ENCODE measurements around the gene LAGE3. TPM values are rescaled to one million over a fixed set of nuclear protein-coding genes. Genes with fewer than 3 reads are reported as not detected.

Gene LAGE3
- total RNA-seq, 1 donor from 2014 or later, result 72.2 TPM

GRCh38 chrX:154458954-154459778, 19.9 kb downstream of the LAGE3 start:
- peak; percentile 49 for DNase-seq (ENCODE audit: low read depth)

- peak; percentile 31 for DNase-seq (ENCODE audit: low read depth)
Observed at GRCh38 chrX:154458116-154458953, 20.7 kb downstream of the LAGE3 start, which contains the start of gene PLXNA3. PLXNA3 (plus strand) TSS chrX:154458281; CDS start chrX:154460184, 1,903 bp downstream.

- DNase-seq (ENCODE audit: low read depth), result peak; percentile 18
Observed at GRCh38 chrX:154457491-154458115, 21.5 kb downstream of the LAGE3 start.

- no peak for DNase-seq (ENCODE audit: low read depth)
Observed at GRCh38 chrX:154452823-154453222, 26.3 kb downstream of the LAGE3 start.

GRCh38 chrX:154450312-154450711, 28.8 kb downstream of the LAGE3 start:
- DNase-seq (ENCODE audit: low read depth), result no peak

GRCh38 chrX:154449618-154450017, 29.5 kb downstream of the LAGE3 start:
- DNase-seq (ENCODE audit: low read depth), result no peak

GRCh38 chrX:154448484-154448883, 30.6 kb downstream of the LAGE3 start:
- no peak for DNase-seq (ENCODE audit: low read depth)

- no peak for DNase-seq (ENCODE audit: low read depth)
Observed at GRCh38 chrX:154446430-154446829, 32.7 kb downstream of the LAGE3 start.

- DNase-seq (ENCODE audit: low read depth), result no peak
Observed at GRCh38 chrX:154445776-154446175, 33.3 kb downstream of the LAGE3 start.

- no peak for DNase-seq (ENCODE audit: low read depth)
Observed at GRCh38 chrX:154444755-154445246, 34.3 kb downstream of the LAGE3 start.

- DNase-seq (ENCODE audit: low read depth), result peak; percentile 68
Observed at GRCh38 chrX:154443992-154444754, 34.9 kb downstream of the LAGE3 start, which contains the start of gene FAM50A. FAM50A (plus strand) TSS chrX:154444141; CDS start chrX:154444236, 95 bp downstream.

GRCh38 chrX:154443479-154443910, 35.6 kb downstream of the LAGE3 start:
- no peak for DNase-seq (ENCODE audit: low read depth)

GRCh38 chrX:154441984-154442707, 36.9 kb downstream of the LAGE3 start:
- no peak for DNase-seq (ENCODE audit: low read depth)

GRCh38 chrX:154441564-154441963, 37.5 kb downstream of the LAGE3 start:
- DNase-seq (ENCODE audit: low read depth), result no peak

GRCh38 chrX:154440623-154441357, 38.3 kb downstream of the LAGE3 start:
- no peak for DNase-seq (ENCODE audit: low read depth)

- no peak for DNase-seq (ENCODE audit: low read depth)
Observed at GRCh38 chrX:154439841-154440240, 39.2 kb downstream of the LAGE3 start.

- DNase-seq (ENCODE audit: low read depth), result no peak
Observed at GRCh38 chrX:154437971-154438893, 40.8 kb downstream of the LAGE3 start.

Measured in myocyte (in vitro differentiated cells).